Measurements from ENCODE around the gene KRT33B.

GRCh38 chr17:41386227-41386626 is 16.6 kb upstream of the KRT33B start:
- TF ChIP-seq CTCF (conservative IDR thresholded peaks at IDR 0.05 in 1 of 2, IDR thresholded peaks at IDR 0.05 in 1 of 2; ENCODE audit: extremely low read depth in 1 of 2, insufficient read depth in 1 of 2, low read depth in 1 of 2, low read length in 2 of 2) = no peak
- TF ChIP-seq EZH2 (IDR thresholded peaks at IDR 0.05; ENCODE audit: borderline replicate concordance, low read length) = no peak
